Right ventricle myocardium superior (tissue), 1 donor: ENCODE measurements around the gene TBL2. TPM values are rescaled to one million over a fixed set of nuclear protein-coding genes. Genes with fewer than 3 reads are reported as not detected.
A peak's percentile ranks its signal among the peaks of the same experiment; 100 is the strongest.
"Not testable (repeated sequence)": the region's sequence is repeated elsewhere in the genome, so short reads cannot be mapped to it uniquely, and the experiment has no call there.

Experiments
- ATAC-seq: fragments of 200-7000 bp; cut with Tn5 transposase; one replicate; pipeline ENCODE4 v1.9.1; 2020; ENCODE audit warnings: mild to moderate bottlenecking; ENCODE audit not compliant: poor library complexity
- DNase-seq: peaks from one replicate; pipeline ENCODE4 v3.0.0-alpha.2; 2020
- intact Hi-C: fragments of 100-400 bp; cut with DNase I; formaldehyde crosslinking; loops from one replicate; pipeline ENCODE4 v1.11.2; 2022
- total RNA-seq: library from RNA; stranded (reverse); fragmentation: NEBNext Ultra II Directional; extraction: Animal tissue kit (Norgen Biotek cat#: 25700); gene quantifications from one replicate; pipeline ENCODE4 v1.2.1, GENCODE V29; 2021
- donor health status: DM: no; HTN: yes; CAD: no; lungs with severe emphysema.

TBL2 gene
- total RNA-seq, 1 donor from 2014 or later: 10.6 TPM

- ATAC-seq, intact Hi-C loops, DNase-seq: not testable (repeated sequence)
These were observed 2.6 kb upstream of the TBL2 start for GRCh38 chr7:73581006-73581405.

GRCh38 chr7:73577627-73578341 lies 595 bp downstream of the TBL2 start:
- intact Hi-C loops: no loop called here
- no peak for DNase-seq
- ATAC-seq: peak; percentile 26

- ATAC-seq: no peak
- intact Hi-C loops: no loop called here
- DNase-seq: no peak
These were observed 4.6 kb downstream of the TBL2 start for GRCh38 chr7:73573791-73574190.

GRCh38 chr7:73573276-73573675 lies 5.1 kb downstream of the TBL2 start:
- intact Hi-C loops: no loop called here
- ATAC-seq (no peak), DNase-seq (no peak)

- no peak for DNase-seq
These were observed 5.6 kb downstream of the TBL2 start for GRCh38 chr7:73572767-73573186.

GRCh38 chr7:73570977-73571376 lies 7.4 kb downstream of the TBL2 start:
- DNase-seq (no peak), ATAC-seq (no peak)
- intact Hi-C loops: no loop called here

More at GRCh38 chr7:73572767-73573186, 5.6 kb downstream of the TBL2 start:
- ATAC-seq: no peak
- intact Hi-C loops: no loop called here

- intact Hi-C loops: no loop called here
- DNase-seq (no peak), ATAC-seq (no peak)
These were observed 7.9 kb downstream of the TBL2 start for GRCh38 chr7:73570521-73570920.

GRCh38 chr7:73569042-73569608 lies 9.3 kb downstream of the TBL2 start:
- intact Hi-C loops: no loop called here
- ATAC-seq (no peak), DNase-seq (no peak)

- DNase-seq (no peak), ATAC-seq (no peak)
- intact Hi-C loops: no loop called here
These were observed 10.3 kb downstream of the TBL2 start for GRCh38 chr7:73567846-73568685.

- ATAC-seq (no peak), DNase-seq (no peak)
- intact Hi-C loops: no loop called here
These were observed 11.2 kb downstream of the TBL2 start for GRCh38 chr7:73567140-73567539.

- intact Hi-C loops, DNase-seq, ATAC-seq: not testable (repeated sequence)
These were observed 11.9 kb downstream of the TBL2 start for GRCh38 chr7:73566431-73566830.

GRCh38 chr7:73565675-73566340 lies 12.6 kb downstream of the TBL2 start:
- intact Hi-C loops: no loop called here
- no peak for ATAC-seq
- no peak for DNase-seq

- ATAC-seq (no peak), DNase-seq (no peak)
- intact Hi-C loops: no loop called here
These were observed 18.1 kb downstream of the TBL2 start for GRCh38 chr7:73560109-73560835.

GRCh38 chr7:73557397-73558257 lies 20.8 kb downstream of the TBL2 start, which contains the start of gene BCL7B:
Gene BCL7B (minus strand): TSS chr7:73557690. CDS start chr7:73557578, 112 bp downstream.
- ATAC-seq (peak; percentile 73), DNase-seq (peak; percentile 81)
- intact Hi-C loops: loop anchor here (5.0 kb wide), 1 partner anchor 35 kb away; the partner anchor contains the start of gene BAZ1B

- ATAC-seq (peak; percentile 98), DNase-seq (peak; percentile 96)
- intact Hi-C loops: loop anchor here (5.0 kb wide), 1 partner anchor 35 kb away; the partner anchor contains the start of gene BAZ1B
These were observed 21.3 kb downstream of the TBL2 start for GRCh38 chr7:73557108-73557396.

GRCh38 chr7:73556208-73557107 lies 21.9 kb downstream of the TBL2 start:
- intact Hi-C loops: loop anchor here (5.0 kb wide), 1 partner anchor 34 kb away; the partner anchor contains the start of gene BAZ1B
- ATAC-seq: no peak
- no peak for DNase-seq
